ENCODE results near the gene USP38. TPM values are rescaled to one million over a fixed set of nuclear protein-coding genes. Genes with fewer than 3 reads are reported as not detected.
"Not testable (repeated sequence)": the region's sequence is repeated elsewhere in the genome, so short reads cannot be mapped to it uniquely, and the experiment has no call there.

The USP38 gene
- total and polyA plus RNA-seq, 9 donors = 5.3 to 18.7 (median 13.4) TPM

- Histone ChIP-seq H3K27me3 (no peaks in the 10 kb centered on the region), H3K27ac (no peak overlapping the region), H3K9me3 (no peaks in the 10 kb centered on the region), H3K4me1 (ENCODE audit: insufficient read depth) (no peaks in the 10 kb centered on the region), H3K4me3 (no peak overlapping the region), H3K36me3 (no peaks in the 10 kb centered on the region)
- TF ChIP-seq, protein P1, sequence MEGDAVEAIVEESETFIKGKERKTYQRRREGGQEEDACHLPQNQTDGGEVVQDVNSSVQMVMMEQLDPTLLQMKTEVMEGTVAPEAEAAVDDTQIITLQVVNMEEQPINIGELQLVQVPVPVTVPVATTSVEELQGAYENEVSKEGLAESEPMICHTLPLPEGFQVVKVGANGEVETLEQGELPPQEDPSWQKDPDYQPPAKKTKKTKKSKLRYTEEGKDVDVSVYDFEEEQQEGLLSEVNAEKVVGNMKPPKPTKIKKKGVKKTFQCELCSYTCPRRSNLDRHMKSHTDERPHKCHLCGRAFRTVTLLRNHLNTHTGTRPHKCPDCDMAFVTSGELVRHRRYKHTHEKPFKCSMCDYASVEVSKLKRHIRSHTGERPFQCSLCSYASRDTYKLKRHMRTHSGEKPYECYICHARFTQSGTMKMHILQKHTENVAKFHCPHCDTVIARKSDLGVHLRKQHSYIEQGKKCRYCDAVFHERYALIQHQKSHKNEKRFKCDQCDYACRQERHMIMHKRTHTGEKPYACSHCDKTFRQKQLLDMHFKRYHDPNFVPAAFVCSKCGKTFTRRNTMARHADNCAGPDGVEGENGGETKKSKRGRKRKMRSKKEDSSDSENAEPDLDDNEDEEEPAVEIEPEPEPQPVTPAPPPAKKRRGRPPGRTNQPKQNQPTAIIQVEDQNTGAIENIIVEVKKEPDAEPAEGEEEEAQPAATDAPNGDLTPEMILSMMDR (IDR thresholded peaks at IDR 0.05) = no peak
- TF ChIP-seq EP300 (IDR thresholded peaks at IDR 0.05) = no peak
- TF ChIP-seq POLR2A (IDR thresholded peaks at IDR 0.05) = no peak
- intact Hi-C loops (cut with DNase I) = no loop called here
- DNase-seq = no peak
- 0 to 86% (median 80%) methylated on average over 1 of the region's 1 CpG for WGBS, 3 donors
Observed at GRCh38 chr4:143262838-143263237, 78.1 kb downstream of the USP38 start.

DNA sequence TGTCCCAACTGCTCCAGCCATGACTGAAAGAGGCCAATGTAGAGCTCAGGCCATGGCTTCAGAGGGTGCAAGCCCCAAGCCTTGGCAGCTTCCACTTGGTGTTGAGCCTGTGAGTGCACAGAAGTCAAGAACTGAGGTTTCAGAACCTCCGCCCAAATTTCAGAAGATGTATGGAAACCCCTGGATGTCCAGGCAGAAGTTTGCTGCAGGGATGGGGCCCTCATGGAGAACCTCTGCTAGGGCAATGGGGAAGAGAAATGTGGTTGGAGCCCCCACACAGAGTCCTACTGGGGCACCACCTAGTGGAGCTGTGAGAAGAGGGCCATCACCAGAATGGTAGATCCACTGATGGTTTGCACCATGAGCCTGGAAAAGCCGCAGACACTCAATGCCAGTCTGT, 83.0 kb downstream of the USP38 start:
- H3K4me3 ChIP-seq; DNase-seq; intact Hi-C loops (cut with DNase I); H3K27me3 ChIP-seq; H3K9me3 ChIP-seq; H3K36me3 ChIP-seq; H3K27ac ChIP-seq; H3K4me1 ChIP-seq (ENCODE audit: insufficient read depth): not testable (repeated sequence)
- 90 to 98% (median 97%) methylated on average over 2 of the region's 2 CpGs for WGBS, 3 donors

- DNase-seq = no peak
- Histone ChIP-seq H3K4me3 (no peak overlapping the region), H3K27ac (no peak overlapping the region), H3K36me3 (no peaks in the 10 kb centered on the region), H3K27me3 (no peaks in the 10 kb centered on the region), H3K4me1 (ENCODE audit: insufficient read depth) (no peaks in the 10 kb centered on the region), H3K9me3 (no peaks in the 10 kb centered on the region)
- intact Hi-C loops (cut with DNase I) = no loop called here
- 86 to 87% (median 87%) methylated on average over 2 of the region's 2 CpGs for WGBS, 3 donors
- TF ChIP-seq, protein P1 (IDR thresholded peaks at IDR 0.05) = no peak
- TF ChIP-seq POLR2A (IDR thresholded peaks at IDR 0.05) = no peak
- TF ChIP-seq EP300 (IDR thresholded peaks at IDR 0.05) = no peak
Observed at GRCh38 chr4:143270256-143270838, 85.6 kb downstream of the USP38 start.

Other genes with a start within 250 kb of the USP38 start
- gene GAB1, start 152.0 kb downstream of the USP38 start, total RNA-seq = 10 to 100 TPM; 22.4 to 50.3 (median 38.0) TPM
- 10 to 100 TPM; 10.7 to 31.1 TPM for gene GAB1, start 152.0 kb downstream of the USP38 start, polyA plus RNA-seq